Non-pigmented ciliary epithelial cell (primary cell): ENCODE data around the gene PAM16.
"Not testable (repeated sequence)": the region's sequence is repeated elsewhere in the genome, so short reads cannot be mapped to it uniquely, and the experiment has no call there.

Source experiments
- DNase-seq: peaks from one replicate; pipeline ENCODE4 v3.0.0-alpha.2; 2010; ENCODE audit warnings: low read depth

PAM16 gene

DNA sequence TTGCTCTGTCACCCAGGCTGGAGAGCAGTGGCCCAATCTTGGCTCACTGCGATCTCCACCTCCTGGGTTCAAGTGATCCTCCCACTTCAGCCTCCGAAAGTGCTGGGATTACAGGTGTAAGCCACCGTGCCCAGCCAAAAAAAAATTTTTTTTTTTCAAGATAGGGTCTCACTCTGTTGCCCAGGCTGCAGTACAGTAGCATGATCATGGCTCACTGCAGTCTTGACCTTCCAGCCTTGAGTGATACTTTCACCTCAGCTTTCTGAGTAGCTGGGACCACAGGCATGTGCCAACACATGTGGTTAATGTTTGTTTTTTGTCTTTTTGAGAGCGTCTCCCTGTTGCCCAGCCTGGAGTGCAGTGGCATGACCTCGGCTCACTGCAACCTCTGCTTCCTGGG lies 1.7 kb upstream of the PAM16 start:
- no peak for DNase-seq

DNA sequence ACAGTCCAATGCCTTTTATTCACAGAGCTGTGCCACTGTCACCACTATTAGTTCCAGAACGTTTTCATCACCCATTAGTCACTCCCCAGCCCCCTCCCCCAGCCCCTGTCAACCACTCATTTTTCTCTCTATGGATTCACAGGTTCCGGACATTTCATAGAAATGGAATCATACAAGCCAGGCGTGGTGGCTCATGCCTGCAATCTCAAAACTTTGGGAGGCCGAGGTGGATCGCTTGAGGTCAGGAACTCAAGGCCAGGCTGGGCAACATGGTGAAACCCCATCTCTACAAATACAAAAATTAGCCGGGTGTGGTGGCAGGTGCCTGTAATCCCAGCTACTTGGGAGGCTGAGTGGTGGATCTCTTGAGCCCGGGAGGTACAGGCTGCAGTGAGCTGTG lies 759 bp upstream of the PAM16 start:
- DNase-seq = no peak

DNA sequence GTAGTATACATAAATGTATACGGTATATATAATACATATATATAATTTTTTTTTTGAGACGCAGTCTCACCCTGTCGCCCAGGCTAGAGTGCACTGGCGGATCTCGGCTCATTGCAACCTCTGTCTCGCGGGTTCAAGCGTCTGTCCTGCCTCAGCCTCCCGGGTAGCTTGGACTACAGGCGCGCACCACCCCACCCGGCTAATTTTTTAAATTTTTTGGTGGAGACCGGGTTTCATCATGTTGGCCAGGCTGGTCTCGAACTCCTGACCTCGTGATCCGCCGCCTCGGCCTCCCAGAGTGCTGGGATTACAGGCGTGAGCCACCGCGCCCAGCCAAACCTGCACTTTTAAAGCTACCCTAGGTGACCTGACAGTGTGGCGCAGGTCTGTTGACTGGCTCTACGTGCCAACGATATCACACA lies 745 bp downstream of the PAM16 start:
- DNase-seq = no peak

DNA sequence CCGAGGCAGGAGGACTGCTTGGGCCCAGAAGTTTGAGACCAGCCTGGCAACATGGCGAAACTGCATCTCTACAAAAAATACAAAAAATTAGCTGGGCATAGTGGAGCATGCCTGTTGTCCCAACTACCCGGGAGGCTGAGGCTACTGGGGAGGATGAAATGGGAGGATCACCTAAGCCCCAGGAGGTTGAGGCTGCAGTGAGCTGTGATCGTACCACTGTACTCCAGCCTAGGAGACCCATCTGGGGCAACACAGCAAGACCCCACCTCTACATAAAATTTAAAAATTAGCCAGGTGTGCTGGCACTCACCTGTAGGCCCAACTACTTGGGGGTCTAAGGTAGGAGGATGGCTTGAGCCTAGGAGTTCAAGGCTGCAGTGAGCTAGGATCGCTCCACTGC lies 1.8 kb downstream of the PAM16 start:
- no peak for DNase-seq

DNA sequence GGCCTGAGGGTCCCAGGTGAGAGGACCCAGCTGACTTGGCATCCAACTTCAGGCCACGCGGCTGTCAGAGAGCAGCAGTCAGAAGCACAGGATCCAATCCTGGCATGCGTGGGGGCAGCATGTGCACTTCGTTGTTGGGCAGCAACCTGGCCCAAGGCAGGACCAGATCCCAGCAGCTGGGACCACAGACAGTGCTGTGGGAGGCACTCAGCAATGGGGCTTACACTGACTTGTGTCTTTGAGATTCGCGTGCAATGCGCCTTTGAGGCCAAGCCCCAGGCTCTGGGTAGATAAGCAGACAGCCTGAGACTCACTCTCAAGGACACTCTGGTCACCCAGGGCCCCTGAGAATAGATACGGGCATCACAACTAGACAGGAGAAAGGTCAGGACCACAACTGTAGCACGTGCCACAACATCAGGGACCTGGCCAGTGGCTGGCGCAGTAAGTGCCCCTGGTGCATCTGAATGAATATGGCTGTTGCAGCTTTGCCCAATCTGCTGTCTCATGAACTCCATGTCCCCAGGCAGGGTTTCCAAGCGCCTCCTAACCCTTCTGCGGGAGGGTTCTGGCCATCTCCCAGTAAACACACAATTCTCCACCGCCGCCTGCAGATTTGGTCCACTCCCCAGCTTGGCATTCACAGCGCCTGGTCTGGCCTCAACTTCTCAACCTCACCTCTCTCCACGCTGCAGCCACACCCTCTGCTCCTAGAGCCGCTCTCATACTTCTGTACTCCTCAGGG lies 3.2 kb downstream of the PAM16 start:
- no peak for DNase-seq

DNA sequence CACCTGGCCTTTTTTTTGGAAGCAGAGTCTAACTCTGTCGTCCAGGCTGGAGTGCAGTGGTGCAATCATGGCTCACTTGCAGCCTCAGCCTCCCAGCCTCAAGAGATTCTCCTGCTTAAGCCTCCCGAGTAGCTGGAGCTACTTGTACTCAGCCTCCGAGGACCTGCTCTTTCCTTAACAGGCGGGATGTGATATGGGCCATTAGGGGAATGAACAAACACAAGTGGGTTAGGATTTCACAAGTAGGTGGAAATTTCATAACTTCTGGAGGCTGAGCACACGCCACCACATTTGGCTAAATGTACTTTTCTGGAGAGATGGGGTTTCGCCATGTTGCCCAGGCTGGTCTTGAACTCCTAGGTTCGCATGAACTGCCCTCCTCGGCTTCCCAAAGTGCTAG lies 4.1 kb downstream of the PAM16 start:
- DNase-seq = no peak

DNA sequence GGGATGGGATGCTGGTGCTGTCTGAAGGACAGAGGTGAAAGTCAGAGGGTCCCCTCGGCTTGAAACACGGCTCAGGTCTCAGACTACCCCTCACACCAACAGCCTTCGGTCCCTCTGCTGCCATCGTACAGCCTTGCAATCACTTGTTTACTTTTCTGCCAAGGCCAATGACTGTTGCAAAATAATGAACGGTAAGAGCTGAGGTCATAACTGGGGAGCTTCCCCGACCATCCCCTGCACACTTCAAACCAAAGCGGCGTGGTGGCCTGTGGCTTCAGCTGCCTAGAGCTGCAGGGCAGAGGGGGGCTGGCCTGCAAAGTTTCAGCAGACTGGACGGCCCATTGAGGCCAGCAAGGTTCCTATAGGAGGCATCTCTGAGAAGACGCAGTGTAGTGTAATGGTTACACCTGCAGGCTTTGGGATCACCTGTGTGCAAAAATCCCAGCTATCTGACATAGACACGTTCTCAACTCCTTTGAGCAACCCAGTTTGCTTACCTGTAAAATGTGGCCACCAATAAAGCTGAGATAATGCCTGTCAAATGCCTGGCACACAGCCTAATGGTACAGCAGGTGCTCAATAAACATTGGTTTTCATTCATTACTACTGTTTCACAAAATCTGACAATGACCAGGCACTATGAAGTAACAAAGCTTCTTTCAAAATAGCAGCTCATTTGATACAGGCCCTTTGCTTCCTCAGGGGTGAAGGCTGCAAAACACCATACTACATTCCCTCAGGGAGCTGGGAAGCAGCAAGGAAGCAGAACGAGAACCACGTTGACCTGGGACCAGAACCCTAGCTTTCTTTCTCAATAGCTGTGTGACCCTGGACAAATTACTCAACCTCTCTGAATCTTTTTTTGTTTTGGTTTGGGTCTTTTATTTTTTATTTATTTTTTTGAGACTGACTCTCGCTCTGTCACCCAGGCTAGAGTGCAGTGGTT lies 5.0 kb downstream of the PAM16 start:
- DNase-seq = no peak

DNA sequence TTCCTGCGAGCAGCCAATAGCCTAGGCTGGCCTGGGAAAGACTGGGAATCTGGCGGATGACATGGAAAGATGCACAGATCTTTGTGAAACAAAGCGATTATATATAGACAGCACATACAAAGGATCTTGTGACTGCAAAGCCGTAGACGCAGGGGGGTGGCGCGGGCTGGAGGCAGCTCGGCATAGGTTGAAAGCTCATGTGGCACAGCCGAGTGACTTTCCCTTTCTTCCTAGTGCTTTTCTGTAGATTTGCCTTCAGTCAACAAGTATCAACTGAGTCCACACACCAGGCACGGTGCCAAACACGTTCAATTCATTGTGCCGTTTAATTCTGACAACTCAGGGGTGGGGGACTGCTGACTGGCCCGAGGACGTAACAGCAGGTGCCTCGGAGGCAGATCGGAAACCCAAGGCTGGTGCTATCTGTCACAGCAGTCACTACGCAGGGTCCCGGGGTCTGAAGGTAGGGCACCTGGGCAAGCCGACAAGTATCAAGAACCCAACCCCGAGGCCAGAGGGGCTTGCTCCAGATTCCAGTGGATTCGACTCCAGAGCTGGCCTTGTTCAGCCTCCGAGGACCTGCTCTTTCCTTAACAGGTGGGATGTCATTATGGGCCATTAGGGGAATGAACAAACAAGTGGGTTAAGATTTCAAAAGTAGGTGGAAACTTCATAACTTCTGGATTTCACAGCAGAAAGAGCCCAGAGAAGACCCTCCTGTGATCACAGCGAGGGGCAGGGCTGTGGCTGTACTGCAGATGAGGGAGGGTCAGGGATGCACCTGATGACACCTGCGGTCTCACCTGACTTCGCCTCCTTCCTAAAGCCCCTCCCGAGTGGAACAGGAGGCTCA lies 5.9 kb downstream of the PAM16 start:
- no peak for DNase-seq

DNA sequence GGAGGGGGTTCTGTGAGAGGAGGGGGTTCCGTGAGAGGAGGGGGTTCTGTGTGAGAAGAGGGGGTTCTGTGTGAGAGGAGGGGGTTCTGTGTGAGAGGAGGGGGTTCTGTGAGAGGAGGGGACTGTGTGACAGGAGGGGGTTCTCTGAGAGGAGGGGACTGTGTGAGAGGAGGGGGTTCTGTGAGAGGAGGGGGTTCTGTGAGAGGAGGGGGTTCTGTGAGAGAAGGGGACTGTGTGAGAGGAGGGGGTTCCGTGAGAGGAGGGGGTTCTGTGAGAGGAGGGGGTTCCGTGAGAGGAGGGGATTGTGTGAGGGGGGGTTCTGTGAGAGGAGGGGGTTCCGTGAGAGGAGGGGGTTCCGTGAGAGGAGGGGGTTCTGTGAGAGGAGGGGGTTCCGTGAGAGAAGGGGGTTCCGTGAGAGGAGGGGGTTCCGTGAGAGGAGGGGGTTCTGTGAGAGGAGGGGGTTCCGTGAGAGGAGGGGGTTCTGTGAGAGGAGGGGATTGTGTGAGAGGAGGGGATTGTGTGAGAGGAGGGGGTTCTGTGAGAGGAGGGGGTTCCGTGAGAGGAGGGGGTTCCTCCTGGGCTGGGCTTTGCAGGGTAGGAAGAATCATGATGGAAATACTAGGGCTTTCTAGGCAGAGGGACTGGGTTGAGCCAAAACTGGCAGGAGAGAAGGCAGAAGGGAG lies 6.7 kb downstream of the PAM16 start:
- DNase-seq = not testable (repeated sequence)

DNA sequence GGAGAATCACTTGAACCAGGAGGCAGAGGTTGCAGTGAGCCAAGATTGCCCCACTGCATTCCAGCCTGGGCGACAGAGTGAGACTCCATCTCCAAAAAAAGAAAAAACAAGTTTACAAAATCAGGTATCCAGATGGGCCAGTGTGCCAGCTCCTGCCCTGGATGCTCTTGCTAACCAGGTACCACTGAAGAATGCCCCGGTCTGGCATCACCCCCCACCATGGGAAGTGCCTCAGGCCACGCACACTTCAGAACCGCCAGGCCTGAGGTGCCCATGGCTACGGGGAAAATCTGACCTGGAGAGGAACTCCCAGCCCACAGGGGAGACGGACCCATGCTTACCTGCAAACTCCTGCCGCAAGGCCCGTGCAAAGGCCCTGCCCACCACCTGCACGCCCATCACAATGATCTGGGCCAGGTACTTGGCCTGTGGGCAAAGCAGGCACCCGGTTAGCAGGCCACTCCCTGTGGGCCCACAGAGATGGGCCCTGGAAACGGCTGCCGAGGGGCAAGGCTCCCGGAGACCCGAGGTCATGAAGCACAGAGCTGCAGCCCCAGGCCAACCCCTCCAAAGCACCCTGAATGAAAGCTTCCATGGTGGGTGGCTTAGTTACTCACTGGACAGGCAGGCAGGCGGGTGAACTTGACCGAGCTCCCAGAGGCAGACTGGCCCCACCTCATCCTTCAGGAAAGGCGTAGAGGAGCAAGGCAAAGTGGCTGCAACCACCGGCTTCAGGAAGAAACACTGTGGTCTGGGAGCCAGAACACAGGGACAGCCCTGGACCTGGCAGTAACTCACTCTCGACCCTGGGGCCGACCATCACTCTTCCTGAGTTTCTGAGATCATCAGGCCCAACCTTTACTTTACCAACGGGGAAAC lies 8.0 kb downstream of the PAM16 start:
- no peak for DNase-seq

DNA sequence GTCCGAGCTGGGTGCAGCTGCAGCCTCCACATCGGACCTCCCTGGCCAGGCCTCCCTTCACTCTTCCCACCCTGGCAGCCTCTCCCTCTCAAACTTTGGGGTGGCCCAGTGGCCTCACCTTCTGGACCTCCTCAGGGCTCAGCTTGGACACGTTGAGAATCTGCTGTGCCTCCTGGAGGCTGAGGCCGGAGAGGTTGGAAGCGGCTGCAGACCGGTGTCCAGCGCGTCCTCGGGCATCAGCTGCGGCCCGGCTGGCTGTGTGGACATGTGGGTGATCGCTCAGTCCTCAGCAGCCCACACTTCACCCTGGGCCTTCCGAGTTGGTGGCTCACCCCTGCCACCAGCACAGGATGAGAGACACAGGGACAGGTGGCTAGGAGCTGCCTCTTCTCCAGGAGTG lies 9.9 kb downstream of the PAM16 start:
- DNase-seq = no peak

DNA sequence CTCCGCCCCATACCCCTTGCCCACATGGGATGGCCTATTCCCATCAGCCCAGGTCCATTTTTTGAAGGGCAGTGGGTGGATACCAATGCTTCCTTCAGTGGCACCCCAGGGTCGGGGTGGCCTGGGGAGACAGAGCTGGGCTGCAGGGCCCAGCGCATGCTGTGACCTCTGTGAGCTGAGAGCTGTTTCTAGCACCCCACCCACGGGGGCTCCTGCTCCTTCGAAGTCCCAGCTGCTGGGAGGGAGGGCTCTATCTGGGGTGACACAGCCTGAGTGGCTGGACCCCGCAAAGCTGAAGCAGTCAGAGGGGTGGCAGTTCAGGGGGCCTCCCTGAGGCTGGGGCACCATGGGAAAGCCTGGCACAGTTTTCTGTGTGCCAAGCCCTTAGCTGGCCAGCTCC lies 10.7 kb downstream of the PAM16 start:
- DNase-seq = no peak

DNA sequence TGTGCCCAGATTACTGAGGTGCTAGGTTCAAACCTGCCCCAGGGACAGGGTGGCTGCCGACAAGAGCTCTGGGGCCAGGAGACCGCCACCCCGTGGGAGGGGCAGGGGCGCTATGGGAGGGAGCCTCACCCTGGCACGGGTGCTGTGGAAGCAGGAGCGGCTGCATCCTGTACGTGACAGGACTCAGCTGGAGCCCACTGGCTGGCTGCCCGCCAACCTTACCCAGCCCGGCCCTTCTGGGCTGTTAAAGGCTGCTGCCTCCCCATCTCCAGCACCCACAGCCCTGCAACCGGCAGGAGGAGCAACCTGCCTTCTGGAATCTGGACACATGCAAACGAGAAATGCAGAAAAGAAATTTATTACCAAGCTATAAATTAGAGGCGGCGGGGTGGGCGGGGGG lies 11.2 kb downstream of the PAM16 start:
- DNase-seq = no peak

DNA sequence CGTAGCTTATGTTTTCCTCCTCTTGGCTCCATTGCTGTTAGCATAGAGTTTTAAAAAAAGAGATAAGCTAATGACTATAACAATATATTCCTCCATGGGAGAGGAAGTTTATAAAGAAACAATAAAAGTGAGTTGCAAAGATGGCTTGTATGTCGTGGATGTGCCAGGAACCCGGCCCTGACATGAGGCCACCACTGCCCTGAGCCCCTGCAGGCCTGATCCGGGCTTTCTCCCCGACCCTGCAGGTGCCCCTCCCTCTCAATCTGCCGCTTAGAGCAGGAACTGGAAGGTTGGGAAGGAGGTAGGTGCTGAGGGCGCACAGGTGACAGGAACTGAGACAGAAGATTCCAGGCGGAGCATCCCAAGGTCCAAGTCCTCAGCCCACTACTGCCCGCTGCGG lies 11.7 kb downstream of the PAM16 start:
- DNase-seq = no peak

DNA sequence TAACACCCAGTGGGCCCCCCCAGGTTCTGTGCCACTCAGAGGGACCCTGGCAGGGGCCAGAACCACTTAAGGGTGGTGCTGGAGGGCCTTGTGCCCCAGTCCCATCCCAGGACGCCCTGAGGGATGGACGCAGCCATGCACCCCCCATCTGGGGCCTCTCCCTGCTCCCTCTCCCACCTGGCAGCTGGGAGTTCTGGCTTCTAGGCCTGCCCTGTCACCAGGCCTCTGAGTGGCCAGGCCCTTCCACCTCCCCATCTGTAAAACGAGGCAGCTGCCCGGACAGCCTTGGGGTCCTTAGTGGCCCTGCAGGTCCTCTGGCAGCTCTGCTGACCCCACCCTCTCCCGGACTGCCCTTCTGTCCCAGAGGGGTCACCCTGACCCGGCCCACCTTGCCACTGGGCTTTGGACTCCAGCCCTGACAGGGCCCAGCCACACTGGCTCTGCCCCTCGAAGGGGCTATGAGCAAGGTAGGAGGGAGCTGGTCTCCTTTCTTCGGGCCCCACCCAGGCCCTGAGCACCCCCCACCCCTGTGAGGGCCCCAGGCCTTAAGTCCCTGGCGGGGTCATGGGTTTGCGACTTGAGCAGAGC lies 12.3 kb downstream of the PAM16 start:
- no peak for DNase-seq

DNA sequence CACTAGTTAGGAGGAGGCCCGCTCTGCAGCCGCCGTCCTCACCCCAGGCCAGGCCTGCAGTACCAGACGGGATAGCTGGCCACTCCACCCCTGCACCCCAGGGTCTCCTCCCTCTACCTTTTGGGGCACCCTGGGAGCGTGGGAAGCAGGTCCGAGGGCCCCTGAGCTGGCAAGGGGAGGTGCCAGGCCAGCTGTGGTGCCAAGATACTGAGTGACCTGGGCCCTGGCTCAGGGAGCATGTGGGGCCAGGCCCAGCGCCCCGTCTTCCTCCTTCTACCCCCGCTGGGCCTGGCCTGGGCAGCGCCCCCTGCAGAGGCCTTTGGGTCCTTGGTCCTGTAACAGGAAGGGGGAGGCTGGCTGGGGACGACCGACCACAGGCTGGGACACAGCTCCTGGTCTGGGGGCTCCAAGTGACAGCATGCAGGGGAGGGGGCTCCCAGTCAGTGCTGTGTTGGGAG lies 13.0 kb downstream of the PAM16 start:
- DNase-seq = no peak

DNA sequence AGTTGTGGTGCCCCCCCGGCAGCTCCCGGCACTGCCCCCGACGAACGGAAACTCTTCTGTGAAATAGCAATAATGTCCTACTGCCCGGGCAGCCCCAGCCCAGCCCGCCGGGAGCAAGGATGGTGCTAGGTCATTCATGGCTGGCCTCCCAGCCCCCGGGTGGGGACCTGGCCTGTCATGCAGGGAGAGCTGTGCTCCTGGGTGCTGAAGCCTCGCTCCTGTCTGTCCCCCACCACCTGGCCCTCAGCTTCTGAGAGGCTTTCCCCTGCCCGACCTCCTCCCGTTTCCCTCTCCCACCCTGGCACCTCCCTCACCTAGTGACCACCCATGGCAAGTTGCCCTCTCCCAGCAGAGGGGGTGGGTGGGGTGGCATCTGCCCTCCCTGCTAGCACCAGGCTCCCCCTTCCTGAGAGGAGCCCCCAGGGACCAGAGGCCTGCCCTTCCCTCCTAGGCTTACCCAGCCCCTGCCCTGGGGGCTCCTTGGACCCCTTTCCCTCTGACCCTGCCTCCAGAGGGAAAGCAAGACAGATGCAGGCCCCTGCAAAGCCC lies 13.5 kb downstream of the PAM16 start:
- DNase-seq = no peak

DNA sequence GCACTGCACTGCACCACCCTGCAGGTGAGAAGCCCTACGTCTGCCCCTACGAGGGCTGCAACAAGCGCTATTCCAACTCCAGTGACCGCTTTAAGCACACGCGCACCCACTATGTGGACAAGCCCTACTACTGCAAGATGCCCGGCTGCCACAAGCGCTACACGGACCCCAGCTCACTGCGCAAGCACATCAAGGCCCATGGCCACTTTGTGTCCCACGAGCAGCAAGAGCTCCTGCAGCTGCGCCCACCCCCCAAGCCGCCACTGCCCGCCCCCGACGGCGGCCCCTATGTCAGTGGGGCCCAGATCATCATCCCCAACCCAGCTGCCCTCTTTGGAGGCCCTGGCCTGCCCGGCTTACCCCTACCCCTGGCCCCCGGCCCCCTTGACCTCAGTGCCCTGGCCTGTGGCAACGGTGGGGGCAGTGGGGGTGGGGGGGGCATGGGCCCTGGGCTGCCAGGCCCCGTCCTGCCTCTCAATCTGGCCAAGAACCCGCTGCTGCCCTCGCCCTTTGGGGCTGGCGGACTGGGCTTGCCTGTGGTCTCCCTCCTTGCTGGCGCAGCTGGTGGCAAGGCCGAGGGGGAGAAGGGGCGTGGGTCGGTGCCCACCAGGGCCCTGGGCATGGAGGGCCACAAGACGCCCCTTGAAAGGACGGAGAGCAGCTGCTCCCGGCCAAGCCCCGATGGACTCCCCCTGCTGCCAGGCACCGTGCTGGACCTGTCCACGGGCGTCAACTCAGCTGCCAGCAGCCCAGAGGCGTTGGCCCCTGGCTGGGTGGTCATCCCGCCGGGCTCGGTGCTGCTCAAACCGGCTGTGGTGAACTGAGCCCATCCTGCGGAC lies 14.2 kb downstream of the PAM16 start:
- DNase-seq = no peak
